Subcutaneous preadipocyte (primary cell): Measurements from ENCODE around the gene ROR1. TPM values are rescaled to one million over a fixed set of nuclear protein-coding genes. Genes with fewer than 3 reads are reported as not detected.

Source experiments
- small RNA-seq: library from RNA; depleted of rRNA; stranded (forward); fragments of <200 nt; gene quantifications from one replicate; pipeline ENCODE3, GENCODE V24; 2012
- total RNA-seq: library from RNA; depleted of rRNA; stranded (reverse); fragments of >200 nt; gene quantifications from 2 replicates; pipeline ENCODE4 v1.2.3, GENCODE V29; 2012

ROR1 gene
- total RNA-seq = 41.2 and 46.7 TPM in 2 replicates

DNA sequence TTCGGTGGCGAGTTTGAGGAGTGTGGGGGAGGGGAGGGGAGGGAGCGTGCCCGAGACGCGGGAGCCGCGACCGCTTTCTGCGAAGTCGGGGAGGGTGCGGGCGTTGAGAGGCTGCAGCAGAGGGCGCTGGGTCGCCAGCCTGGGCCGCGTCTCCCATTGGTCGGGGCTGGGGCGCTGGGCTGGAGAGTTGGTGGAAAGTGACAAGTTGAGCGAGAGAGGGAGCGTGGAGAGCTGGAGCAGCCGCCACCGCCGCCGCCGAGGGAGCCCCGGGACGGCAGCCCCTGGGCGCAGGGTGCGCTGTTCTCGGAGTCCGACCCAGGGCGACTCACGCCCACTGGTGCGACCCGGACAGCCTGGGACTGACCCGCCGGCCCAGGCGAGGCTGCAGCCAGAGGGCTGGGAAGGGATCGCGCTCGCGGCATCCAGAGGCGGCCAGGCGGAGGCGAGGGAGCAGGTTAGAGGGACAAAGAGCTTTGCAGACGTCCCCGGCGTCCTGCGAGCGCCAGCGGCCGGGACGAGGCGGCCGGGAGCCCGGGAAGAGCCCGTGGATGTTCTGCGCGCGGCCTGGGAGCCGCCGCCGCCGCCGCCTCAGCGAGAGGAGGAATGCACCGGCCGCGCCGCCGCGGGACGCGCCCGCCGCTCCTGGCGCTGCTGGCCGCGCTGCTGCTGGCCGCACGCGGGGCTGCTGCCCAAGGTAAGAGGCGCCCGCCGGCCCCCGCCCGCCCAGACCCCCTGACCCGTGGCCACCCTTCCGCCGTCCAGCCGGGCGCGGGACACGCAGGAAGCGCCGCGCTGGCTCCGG is at the start of gene ROR1:
TSS of gene ROR1 (plus strand) at position 203 of the 802 bp plus-strand sequence.

GRCh38 chr1:64203420-64203819 is 429.6 kb downstream of the ROR1 start, which contains the start of gene UBE2U:
TSS of gene UBE2U (plus strand) at chr1:64203623. CDS start at chr1:64204051, 428 bp downstream.

Small RNA genes within 50 kb of the gene (small RNA-seq; reads per million reads assigned to genes)
- gene RF00019 = not detected
- not detected for gene RNU6-809P

Other genes starting within 250 kb of the ROR1 start
- 50.2 and 55.9 TPM in 2 replicates for gene PGM1, start 180.6 kb upstream of the ROR1 start, total RNA-seq